Brain pericyte (primary cell): ENCODE measurements around the gene MRPL42.
"Not testable (repeated sequence)": the region's sequence is repeated elsewhere in the genome, so short reads cannot be mapped to it uniquely, and the experiment has no call there.

Experiments
- DNase-seq: peaks from one replicate; pipeline ENCODE4 v3.0.0-alpha.2; 2012; ENCODE audit warnings: low read depth, low spot score

The MRPL42 gene

GRCh38 chr12:93541578-93542225 is 74.4 kb downstream of the MRPL42 start:
- no peak for DNase-seq

- DNase-seq, result no peak
Measured at GRCh38 chr12:93547778-93548177, 80.5 kb downstream of the MRPL42 start.

DNA sequence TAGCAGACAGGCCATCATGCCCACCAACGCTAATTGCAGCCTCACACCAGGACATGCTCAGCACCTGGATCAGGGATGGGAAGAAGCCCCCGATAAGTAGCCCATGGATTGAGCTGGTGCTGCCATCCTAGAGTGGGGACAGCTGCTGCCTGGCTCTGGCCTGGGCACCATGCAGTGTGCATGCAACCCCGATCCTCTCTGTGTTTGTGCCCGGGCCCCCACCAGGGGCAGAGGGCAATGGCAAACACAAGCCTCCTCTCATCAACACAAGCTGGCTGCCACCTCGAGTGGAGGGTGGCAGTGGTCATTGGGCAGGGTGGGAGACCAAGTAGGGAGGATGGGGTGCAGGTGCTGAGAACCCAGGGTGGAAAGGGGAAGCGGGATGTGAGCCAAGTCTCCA is 81.9 kb downstream of the MRPL42 start:
- DNase-seq, result no peak

- no peak for DNase-seq
Measured at GRCh38 chr12:93550748-93551611, 83.7 kb downstream of the MRPL42 start.

DNA sequence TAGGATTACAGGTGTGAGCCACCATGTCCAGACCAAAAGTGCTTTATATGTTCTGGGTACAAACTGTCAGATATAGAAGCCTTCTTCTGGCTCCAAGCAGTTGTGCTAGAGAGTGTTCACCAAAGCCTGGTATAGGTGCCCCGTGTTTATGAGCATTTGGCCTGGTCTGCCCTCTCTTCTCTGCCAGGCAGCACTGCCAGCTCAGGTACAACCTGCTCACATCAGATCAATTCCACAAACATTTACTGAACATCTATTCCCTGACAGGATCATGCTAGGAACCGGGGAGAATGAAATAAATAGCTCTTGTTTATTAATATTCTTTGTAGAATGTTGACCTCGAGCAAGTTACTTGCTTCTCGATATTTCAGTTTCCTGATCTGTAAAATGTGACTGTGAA is 85.1 kb downstream of the MRPL42 start:
- DNase-seq, result no peak

DNA sequence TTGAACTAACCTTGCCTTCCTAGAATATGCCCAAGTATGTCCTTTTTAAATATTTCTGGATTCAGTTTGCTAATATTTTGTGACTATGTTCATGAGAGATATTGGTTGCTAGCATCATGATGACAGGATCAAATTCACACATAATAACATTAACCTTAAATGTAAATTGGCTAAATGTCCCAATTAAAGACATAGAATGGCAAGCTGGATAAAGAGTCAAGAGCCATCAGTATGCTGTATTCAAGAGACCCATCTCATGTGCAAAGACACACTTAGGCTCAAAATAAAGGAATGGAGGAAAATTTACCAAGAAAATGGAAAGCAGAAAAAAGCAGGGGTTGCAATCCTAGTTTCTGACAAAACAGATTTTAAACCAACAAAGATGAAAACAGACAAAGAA is 90.6 kb downstream of the MRPL42 start:
- DNase-seq, result not testable (repeated sequence)

GRCh38 chr12:93558685-93559084 is 91.4 kb downstream of the MRPL42 start:
- DNase-seq, result not testable (repeated sequence)

GRCh38 chr12:93563807-93564538 is 96.7 kb downstream of the MRPL42 start:
- no peak for DNase-seq

- no peak for DNase-seq
Measured at GRCh38 chr12:93565760-93566159, 98.4 kb downstream of the MRPL42 start.
